LNCaP clone FGC (cell line): ENCODE data around the gene C1S.
"Not testable (repeated sequence)": the region's sequence is repeated elsewhere in the genome, so short reads cannot be mapped to it uniquely, and the experiment has no call there.

Experiments used
- DNase-seq: peaks from one replicate; pipeline ENCODE4 v3.0.0-alpha.2; 2011; ENCODE audit warnings: low read depth
- H3K4me3 ChIP-seq: 2 replicates; pipeline ENCODE4 v1.5.1; 2011; ENCODE audit warnings: mild to moderate bottlenecking, low read depth, low read length, control low read depth
- TF ChIP-seq, protein P1 (sequence below): IDR thresholded peaks from 2 replicates; pipeline ENCODE4 v1.5.1; 2012; ENCODE audit warnings: mild to moderate bottlenecking; ENCODE audit not compliant: control insufficient read depth, insufficient read depth; ENCODE audit errors: extremely low read depth

Gene C1S

DNA sequence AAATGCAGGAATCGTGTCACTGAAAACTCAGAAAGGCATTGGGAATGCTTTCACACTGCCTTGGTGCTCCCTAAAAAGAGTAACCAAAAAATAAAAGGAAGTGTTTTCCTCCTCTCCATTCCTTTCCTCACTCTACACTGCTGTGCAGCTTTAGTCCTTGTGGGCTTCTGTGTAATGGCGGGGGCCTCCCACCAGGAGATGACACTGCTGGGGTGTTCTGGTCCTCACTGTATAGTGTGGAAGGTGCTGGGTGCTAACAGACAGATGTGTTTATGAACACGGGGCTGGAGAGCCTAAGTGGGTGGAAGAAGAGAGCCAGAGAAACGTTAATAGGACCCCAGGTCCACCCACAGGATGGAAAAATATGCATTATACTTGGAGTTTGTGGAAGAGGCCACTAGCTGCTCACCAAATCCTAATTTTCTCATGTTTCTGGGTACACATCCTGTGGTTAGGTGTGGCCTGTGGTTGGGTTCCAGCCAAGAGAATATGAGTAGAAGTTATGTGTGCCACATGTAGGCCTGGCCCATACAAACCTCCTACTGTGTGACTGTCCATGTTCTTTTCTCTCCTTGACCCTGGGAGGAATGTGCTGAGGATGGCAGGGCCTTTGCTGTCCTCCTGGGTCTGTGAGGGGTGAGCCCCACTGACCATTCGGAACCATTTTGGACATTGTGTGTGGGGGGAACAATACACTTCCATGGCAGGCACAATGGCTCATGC, 14.0 kb upstream of the C1S start:
- TF ChIP-seq, protein P1, sequence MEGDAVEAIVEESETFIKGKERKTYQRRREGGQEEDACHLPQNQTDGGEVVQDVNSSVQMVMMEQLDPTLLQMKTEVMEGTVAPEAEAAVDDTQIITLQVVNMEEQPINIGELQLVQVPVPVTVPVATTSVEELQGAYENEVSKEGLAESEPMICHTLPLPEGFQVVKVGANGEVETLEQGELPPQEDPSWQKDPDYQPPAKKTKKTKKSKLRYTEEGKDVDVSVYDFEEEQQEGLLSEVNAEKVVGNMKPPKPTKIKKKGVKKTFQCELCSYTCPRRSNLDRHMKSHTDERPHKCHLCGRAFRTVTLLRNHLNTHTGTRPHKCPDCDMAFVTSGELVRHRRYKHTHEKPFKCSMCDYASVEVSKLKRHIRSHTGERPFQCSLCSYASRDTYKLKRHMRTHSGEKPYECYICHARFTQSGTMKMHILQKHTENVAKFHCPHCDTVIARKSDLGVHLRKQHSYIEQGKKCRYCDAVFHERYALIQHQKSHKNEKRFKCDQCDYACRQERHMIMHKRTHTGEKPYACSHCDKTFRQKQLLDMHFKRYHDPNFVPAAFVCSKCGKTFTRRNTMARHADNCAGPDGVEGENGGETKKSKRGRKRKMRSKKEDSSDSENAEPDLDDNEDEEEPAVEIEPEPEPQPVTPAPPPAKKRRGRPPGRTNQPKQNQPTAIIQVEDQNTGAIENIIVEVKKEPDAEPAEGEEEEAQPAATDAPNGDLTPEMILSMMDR: no peak
- H3K4me3 ChIP-seq: no peak overlapping the region
- no peak for DNase-seq

DNA sequence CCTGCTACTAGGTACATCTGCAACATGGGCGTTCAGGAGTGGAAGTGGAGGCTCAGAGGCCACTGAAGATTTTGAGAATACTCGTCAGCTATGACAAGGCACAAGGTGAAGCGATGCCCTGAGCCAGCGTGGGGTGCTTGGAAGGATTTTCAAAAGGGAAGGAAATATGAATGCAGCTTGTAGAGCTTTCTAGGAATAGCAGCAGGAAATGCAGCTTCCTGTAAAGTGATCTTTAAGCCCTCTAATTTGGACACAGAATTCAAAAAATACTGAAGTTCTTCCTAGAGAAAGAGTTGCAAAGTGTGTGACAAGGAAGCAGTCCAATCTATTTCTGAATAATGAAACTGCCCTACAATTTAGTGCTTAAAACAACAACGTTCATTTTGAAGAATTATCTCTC, 13.2 kb upstream of the C1S start:
- TF ChIP-seq, protein P1: no peak
- no peak for DNase-seq
- no peak overlapping the region for H3K4me3 ChIP-seq

DNA sequence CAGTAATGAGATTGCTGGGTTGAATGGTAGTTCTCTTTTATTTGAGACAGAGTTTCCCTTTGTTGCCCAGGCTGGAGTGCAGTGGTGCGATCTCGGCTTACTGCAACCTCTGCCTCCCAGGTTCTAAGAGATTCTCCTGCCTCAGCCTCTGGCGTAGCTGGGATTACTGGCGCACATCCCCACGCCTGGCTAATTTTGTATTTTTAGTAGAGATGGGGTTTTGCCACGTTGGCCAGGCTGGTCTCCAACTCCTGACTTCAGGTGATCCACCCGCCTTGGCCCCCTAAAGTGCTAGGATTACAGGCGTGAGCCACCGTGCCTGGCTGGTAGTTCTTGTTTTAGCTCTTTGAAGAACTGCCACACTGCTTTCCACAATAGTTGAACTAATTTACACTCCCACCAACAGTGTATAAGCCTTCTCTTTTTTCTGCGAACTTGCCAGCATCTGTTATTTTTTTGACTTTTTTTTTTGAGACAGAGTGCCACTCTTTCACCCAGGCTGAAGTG, 11.0 kb upstream of the C1S start:
- DNase-seq, H3K4me3 ChIP-seq: not testable (repeated sequence)

DNA sequence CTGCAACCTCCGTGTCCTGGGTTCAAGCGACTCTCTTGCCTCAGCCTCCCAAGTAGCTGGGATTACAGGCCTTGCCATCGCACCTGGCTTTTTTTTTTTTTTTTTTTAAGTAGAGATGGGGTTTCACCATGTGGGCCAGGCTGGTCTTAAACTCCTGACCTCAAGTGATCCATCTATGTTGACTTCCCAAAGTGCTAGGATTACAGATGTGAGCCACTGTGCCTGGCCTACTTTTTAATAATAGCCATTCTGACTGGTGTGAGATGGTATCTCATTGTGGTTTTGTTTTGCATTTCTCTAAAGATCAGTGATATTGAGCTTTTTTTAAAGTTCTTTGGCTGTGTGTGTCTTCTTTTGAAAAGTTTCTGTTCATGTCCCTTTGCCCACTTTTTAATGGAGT, 10.5 kb upstream of the C1S start:
- DNase-seq, H3K4me3 ChIP-seq: not testable (repeated sequence)

DNA sequence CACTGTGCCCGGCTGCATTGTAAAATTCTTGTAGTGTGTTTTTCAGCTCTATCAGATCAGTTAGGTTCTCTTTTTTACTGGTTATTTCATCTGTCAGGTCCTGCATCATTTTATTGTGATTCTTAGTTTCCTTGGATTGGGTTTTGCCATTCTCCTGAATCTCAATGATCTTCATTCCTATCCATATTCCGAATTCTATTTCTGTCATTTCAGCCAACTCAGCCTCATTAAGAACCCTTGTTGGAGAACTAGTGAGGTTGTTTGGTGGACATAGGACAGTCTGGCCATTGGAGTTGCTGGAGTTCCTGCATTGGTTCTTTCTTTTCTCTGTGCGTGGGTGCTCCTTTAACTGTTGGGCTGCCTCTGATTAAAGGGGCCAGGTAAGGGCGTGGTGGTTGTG, 5.6 kb upstream of the C1S start:
- no peak for DNase-seq
- TF ChIP-seq, protein P1: no peak
- no peak overlapping the region for H3K4me3 ChIP-seq

DNA sequence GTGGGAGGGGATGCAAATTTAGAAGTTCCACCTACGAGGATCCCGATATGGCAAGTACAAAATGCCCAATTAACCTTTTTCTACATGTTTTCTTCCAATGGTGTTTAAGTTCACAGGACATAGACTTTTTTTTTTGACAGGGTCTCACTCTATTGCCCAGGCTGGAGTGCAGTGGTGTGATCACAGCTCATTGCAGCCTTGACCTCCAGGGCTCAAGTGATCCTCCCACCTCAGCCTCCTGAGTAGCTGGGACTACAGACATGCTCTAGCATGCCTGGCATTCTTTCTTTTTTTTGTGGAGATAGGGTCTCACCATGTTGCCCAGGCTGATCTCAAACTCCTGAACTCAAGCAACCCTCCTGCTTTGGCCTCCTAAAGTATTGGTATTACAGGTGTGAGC, 4.8 kb upstream of the C1S start:
- H3K4me3 ChIP-seq, DNase-seq: not testable (repeated sequence)

DNA sequence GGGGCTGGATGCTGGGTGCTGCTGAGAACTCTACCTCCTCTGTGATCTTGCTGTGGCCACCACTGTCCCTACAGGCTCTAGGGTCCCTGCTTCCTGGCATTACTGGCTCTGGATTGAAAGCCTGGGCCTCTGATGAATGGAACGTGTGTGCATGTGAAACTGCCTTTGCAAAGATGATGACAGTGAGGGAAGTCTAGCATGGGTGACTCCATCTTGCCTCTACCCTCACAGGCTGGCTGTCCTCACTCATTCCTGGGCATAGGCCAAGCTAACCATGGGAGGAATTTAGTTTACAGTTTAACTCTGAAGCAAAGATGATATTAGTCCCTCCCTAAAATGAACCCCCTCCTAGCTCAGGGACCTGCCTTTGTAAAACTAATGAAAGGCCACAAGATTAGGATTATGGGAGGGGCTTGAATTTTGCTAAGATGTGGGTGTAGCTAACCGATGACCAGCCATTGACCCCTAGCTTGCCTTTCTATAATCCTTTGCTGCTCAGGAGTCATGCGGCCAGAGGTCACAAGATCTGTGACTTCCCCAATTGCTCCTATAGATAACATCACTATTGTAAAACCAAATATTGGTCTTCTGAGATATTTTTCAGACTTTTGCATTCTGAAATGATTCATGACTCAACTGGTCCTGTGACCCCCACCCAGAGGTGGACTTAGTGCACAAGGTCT, 2.2 kb upstream of the C1S start:
- H3K4me3 ChIP-seq: no peak overlapping the region
- no peak for DNase-seq
- TF ChIP-seq, protein P1: no peak

DNA sequence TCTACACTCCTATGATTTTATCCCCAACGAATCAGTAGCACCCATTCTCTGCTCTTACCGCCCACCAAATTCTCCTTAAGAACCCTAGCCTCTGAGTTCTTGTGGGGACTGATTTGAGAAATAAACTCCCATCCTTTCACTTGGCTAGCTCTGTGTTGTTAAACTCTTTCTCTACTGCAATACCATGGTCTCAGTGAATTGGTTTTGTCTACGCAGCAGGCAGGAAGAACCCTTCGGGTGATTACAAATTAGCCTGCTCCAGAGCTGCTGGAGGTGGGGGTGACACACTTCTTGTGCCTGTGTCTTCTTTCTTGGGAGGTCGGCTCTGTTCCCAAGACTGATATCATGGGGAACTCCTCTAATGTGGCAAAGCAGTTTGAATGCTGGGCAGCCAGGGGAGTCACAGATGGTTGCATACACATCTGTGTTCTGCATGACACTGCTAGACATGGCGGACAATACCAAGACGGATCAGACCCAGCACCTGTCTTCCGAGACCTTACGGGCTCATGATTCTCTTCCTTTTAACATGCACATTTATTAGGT, 1.6 kb upstream of the C1S start:
- no peak overlapping the region for H3K4me3 ChIP-seq
- TF ChIP-seq, protein P1: no peak
- no peak for DNase-seq
